Skeletal muscle satellite cell (primary cell): ENCODE data around the gene SFI1.

Source experiments
- H3K27me3 ChIP-seq: 2 replicates; pipeline ENCODE4 v1.7.0; 2013; ENCODE audit warnings: low read length; ENCODE audit not compliant: control insufficient read depth, insufficient read depth
- H3K36me3 ChIP-seq: 2 replicates; pipeline ENCODE4 v1.7.0; 2013; ENCODE audit warnings: mild to moderate bottlenecking, control low read depth, low read length; ENCODE audit not compliant: insufficient read depth
- H3K4me1 ChIP-seq: 2 replicates; pipeline ENCODE4 v1.7.0; 2013; ENCODE audit warnings: low read length; ENCODE audit not compliant: control insufficient read depth, insufficient read depth
- H3K4me2 ChIP-seq: 2 replicates; pipeline ENCODE4 v1.7.0; 2013; ENCODE audit warnings: mild to moderate bottlenecking, low read length
- H3K4me3 ChIP-seq: 2 replicates; pipeline ENCODE4 v1.7.0; 2013; ENCODE audit warnings: low read length
- H3K9ac ChIP-seq: 2 replicates; pipeline ENCODE4 v1.7.0; 2013; ENCODE audit warnings: mild to moderate bottlenecking, low read depth, low read length, moderate library complexity
- H3K9me3 ChIP-seq: replicated peaks from 2 replicates; pipeline ENCODE4 v1.7.0; 2013; ENCODE audit warnings: mild to moderate bottlenecking, control low read depth, low read length

Gene SFI1

DNA sequence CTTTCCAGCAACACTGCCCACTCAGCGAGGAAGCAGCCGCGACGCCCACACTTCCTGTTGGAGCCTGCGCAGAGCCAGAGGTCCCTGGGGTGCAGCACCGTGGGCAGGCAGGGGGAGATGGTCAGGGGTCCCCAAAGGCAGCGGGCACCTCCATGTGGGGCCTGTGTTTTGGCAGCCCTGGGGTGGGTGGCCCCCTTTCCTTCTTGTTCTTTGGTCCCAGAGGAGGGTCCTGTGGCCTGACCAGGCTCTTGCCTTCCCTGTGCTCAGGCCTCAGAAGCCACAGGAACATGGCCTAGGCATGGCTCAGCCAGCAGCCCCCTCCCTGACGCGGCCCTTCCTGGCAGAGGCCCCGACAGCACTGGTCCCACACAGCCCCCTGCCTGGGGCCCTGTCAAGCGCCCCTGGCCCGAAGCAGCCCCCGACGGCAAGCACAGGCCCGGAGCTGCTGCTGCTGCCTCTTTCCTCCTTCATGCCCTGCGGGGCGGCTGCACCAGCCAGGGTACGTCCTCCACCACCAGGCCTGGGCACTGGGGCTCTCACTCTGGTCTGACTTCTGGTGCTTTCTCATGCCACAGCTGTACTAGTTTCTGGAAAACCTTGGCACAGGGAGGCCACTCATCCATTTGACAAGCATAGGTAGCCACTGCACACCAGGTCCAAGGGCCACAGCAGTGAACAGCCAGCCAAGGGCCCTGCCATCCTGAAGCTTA, 118.6 kb downstream of the SFI1 start:
- H3K9me3 ChIP-seq: no peaks in the 10 kb centered on the region
- no peak overlapping the region for H3K4me2 ChIP-seq
- no peak overlapping the region for H3K4me3 ChIP-seq
- no peak overlapping the region for H3K9ac ChIP-seq
- H3K36me3 ChIP-seq: peaks cover 38% of the 10 kb centered on the region
- H3K27me3 ChIP-seq: no peaks in the 10 kb centered on the region
- H3K4me1 ChIP-seq: peaks cover 17% of the 10 kb centered on the region

DNA sequence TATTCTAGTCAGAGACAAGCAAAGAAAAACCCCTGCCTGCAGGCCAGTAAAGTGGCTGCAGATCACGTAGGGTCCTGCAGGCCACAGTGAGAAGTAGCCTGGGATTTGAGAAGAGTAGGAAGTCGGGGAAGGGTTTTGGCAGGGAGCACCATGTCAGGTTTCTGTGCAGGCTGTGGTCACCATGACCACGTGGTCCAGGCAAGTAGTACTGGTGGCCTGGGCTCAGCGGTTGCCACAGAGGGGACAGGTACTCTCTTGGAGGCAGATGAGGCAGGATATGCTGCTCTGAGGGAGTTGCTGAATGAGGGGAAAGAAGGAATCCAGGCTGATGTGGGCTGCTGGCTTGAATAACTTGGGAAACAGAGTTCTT, 119.1 kb downstream of the SFI1 start:
- Histone ChIP-seq H3K27me3 (no peaks in the 10 kb centered on the region), H3K36me3 (peaks cover 44% of the 10 kb centered on the region), H3K9ac (no peak overlapping the region), H3K9me3 (no peaks in the 10 kb centered on the region), H3K4me2 (no peak overlapping the region), H3K4me3 (no peak overlapping the region), H3K4me1 (peaks cover 17% of the 10 kb centered on the region)

DNA sequence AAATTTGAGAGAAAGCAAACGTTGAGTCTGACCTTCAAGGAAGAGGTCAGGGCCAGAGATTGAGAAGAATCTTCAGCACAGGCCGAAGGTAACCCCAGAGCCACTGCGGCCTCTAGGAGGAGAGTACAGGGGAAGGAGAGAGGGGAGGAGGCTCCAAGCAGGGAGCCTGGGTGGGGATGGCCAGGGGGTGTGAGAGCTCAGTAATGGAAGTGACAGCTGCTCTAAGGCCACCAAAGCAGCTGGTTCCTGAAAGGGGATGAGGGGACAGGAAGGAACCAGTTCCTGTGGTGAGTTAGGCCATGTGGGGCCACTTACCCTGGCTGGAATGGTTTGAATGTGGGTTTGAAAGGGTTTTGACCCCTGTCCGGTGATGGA, 119.6 kb downstream of the SFI1 start:
- no peak overlapping the region for H3K4me3 ChIP-seq
- no peaks in the 10 kb centered on the region for H3K9me3 ChIP-seq
- no peak overlapping the region for H3K9ac ChIP-seq
- H3K36me3 ChIP-seq: peaks cover 48% of the 10 kb centered on the region
- no peak overlapping the region for H3K4me2 ChIP-seq
- H3K27me3 ChIP-seq: no peaks in the 10 kb centered on the region
- peaks cover 17% of the 10 kb centered on the region for H3K4me1 ChIP-seq

DNA sequence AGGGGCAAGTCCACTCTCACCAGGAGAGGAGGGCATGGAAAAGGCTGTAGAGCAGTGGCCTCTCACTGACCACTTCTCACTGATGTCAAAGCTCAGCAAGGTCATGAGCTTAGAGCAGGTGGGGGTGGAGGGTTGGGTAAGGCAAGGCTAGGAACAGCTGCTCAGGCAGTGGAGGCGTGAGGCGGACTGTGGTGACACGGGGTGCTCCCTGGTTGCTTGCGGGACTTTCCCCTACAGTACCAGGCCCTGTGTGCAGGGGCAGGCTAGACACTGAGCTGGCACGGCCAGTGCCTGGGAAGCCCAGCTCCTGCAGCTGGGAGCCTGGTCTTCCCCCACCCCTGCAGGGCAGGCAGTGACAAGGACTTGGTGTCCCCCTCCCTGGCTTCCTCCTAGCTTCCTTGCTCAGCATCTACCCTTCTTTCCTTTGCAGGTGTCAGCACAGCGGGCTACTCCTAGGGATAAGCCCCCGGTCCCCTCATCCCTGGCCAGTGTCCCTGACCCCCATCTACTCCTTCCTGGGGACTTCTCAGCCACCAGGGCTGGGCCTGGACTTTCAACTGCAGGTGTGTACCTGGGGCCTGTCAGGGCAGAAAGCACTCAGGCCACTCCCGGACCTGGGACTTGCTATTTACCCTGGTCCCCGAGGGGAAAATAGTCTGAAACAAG, 120.1 kb downstream of the SFI1 start:
- no peaks in the 10 kb centered on the region for H3K9me3 ChIP-seq
- no peak overlapping the region for H3K9ac ChIP-seq
- H3K36me3 ChIP-seq: peaks cover 48% of the 10 kb centered on the region

DNA sequence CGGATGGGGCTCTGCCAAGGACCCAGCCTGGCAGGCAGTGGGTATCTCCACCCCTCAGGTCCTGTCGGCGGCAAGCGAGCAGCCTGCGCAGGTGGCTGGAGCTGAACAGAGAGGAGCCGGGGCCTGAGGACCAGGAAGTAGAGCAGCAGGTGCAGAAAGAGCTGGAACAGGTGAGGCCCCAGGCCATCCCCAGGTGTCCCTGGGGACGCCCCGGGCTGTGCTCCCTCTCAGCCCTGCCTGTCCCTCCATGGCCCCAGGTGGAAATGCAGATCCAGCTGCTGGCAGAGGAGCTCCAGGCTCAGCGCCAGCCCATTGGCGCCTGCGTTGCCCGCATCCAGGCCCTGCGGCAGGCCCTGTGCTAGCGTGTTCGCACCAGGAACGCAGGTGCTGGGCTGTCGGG, 121.7 kb downstream of the SFI1 start:
- H3K9me3 ChIP-seq: no peaks in the 10 kb centered on the region
- peaks cover 17% of the 10 kb centered on the region for H3K4me1 ChIP-seq
- no peaks in the 10 kb centered on the region for H3K27me3 ChIP-seq
- no peak overlapping the region for H3K4me2 ChIP-seq
- H3K9ac ChIP-seq: no peak overlapping the region
- H3K36me3 ChIP-seq: peaks cover 63% of the 10 kb centered on the region
- no peak overlapping the region for H3K4me3 ChIP-seq

More for the DNA sequence above, 120.1 kb downstream of the SFI1 start:
- no peak overlapping the region for H3K4me2 ChIP-seq
- H3K27me3 ChIP-seq: no peaks in the 10 kb centered on the region
- peaks cover 17% of the 10 kb centered on the region for H3K4me1 ChIP-seq
- H3K4me3 ChIP-seq: no peak overlapping the region

DNA sequence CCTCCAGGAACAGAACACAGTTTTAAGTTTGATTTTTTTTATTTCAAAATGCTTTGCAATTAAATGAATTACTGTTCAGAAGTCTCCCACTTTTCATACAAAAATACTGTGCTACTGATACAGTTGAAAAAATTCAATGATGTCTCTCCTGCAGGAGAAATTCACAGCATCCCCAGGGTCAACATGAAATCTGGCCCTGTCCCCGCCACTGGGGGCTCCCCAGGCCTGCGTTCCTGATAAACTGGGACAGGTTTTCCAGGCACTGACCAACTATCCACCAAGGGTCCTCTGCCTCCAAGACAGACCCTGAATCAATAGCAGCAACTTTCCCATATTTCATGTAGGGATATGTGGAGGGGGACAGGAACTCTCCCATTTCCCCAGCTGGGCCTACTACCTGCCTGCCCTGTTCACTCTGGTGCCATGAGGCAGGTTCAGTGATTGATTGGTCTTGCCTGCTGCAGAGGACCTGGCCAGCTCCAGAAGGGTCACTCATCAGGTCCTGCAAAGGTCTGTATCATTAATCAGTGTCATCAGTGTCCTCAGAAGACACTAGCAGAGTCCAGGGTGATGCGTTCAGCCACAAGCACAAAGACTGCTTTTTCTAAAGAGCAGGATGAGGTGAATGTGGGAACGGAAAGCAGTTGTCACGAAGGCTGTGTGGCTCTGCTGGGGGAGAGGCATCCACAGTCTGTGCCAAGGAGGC, 122.3 kb downstream of the SFI1 start:
- Histone ChIP-seq H3K36me3 (peaks cover 68% of the 10 kb centered on the region), H3K9ac (no peak overlapping the region), H3K4me3 (no peak overlapping the region), H3K9me3 (no peaks in the 10 kb centered on the region), H3K4me2 (no peak overlapping the region), H3K4me1 (peaks cover 17% of the 10 kb centered on the region), H3K27me3 (no peaks in the 10 kb centered on the region)

DNA sequence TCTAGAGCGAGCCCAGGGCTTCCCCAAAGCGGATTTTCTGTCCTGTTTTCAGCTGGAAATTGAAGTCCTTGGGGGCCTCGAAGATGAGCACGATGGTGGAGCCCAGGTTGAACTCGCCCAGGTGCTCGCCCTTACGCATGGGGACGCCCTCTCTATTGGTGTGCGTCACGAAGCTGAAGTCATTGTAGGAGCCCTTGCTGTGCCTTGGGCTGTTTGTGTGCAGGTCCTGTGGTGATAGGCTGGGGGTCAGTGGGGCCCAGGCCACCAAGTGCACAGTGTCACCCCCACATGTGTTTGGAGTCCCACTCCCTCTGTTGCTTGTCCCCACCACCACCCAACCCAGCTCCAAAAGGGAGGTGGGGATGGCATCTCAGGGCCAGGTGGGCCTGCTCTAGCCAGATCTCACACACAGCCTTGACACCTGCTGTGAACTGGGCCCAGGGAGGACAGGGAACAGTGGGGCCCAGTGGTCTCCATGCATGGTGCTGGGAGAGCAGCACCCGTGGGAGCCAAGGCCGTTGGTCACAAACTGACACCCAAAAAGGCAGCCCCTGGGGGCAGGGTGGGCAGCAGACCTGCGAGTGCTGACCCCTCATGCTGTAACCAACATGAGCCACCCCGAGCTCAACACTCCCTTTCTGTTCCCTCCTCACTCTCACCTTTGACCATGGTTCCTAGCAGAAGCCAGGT, 123.4 kb downstream of the SFI1 start:
- Histone ChIP-seq H3K9ac (no peak overlapping the region), H3K9me3 (no peaks in the 10 kb centered on the region), H3K27me3 (no peaks in the 10 kb centered on the region), H3K4me2 (no peak overlapping the region), H3K4me1 (peaks cover 14% of the 10 kb centered on the region), H3K4me3 (no peak overlapping the region), H3K36me3 (peaks cover 80% of the 10 kb centered on the region)

DNA sequence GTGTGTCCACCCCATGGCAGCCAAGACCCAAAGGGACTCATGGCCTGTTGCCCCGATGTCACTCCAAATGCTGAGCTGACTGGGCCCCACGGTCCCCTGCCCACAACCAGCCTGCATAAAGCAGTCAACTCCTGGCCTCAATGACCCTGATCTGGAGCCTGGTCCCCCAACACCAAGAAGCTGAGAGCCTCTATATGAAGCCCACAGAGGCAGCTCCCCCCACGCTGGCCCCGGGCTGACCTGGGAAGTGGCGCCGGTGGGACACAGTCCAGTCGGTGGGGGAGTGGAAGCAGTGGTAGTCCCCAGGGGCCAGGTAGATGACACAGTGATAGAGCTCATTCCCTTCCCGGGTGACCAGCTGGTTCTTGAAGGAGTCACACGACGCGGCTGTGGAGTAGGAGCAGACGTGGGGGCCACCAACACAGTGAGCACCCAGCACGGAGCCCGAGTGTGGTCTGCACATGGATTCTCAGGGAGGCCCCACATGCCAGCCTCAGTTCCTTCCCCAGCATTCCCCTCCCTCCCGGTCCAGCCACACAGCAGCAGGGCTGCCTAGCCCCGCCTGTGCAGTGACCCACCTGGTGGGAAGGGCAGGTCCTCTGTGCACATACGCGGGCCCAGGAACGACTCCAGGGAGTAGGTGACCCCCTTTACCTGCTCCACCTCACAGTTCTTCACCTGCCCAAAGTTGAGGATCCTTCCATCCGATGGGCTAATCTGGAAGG, 124.6 kb downstream of the SFI1 start:
- Histone ChIP-seq H3K4me2 (no peak overlapping the region), H3K4me1 (peaks cover 10% of the 10 kb centered on the region), H3K27me3 (no peaks in the 10 kb centered on the region), H3K9ac (no peak overlapping the region), H3K9me3 (no peaks in the 10 kb centered on the region), H3K4me3 (no peak overlapping the region), H3K36me3 (peaks cover 91% of the 10 kb centered on the region)

DNA sequence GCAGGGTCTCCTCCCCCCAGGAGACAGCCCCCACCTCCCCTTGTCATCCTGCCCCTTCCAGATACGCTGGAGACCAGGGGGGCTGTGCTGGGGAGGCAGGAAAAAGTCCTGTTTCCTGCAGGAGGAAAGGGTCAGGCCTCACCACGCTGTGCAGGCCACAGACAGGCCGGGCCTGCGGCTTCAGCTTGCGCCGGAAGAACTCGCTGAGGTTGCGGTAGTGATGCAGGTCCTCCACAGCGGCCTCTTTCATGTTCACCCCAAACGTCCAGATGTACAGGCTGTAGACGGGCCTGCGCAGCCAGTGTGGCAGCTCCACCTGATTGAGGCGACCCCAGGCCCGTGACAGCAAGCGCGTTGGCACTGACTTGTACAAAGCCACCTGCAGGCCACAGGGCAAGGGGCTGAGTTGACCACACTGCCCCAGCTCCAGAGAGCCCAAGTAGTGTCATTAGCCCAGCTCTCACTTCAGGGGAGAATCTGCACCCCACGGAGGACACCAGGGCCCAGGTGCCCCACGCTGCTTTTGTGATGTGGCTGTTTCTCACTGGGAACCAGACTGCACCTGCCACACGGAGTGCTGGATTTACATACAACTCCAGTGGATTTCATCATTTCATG, 125.3 kb downstream of the SFI1 start:
- H3K36me3 ChIP-seq: peaks cover 91% of the 10 kb centered on the region
- H3K4me2 ChIP-seq: no peak overlapping the region
- H3K27me3 ChIP-seq: no peaks in the 10 kb centered on the region
- H3K9me3 ChIP-seq: no peaks in the 10 kb centered on the region
- no peak overlapping the region for H3K9ac ChIP-seq
- H3K4me1 ChIP-seq: peaks cover 5% of the 10 kb centered on the region
- no peak overlapping the region for H3K4me3 ChIP-seq

DNA sequence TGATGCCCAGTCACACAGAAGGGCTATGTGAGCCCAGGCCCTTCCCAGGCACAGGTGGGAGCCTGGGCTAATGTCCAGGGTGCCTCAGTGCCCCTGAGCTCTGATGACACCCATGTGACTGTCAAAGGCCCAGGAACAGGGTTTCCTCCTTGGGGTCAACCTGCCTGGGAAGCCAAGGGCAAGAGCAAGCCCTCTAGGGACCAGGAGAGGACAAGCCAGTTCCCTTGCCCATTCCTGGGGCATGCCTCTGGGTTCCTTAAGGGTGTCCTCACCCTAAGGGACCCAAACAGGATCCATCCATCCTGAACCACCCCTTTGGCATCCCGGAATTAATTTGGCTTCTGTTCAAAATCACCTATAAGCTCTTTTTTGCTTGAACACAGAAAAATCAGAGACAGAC, 126.6 kb downstream of the SFI1 start:
- Histone ChIP-seq H3K36me3 (peaks cover 88% of the 10 kb centered on the region), H3K4me3 (no peak overlapping the region), H3K4me1 (peaks cover 14% of the 10 kb centered on the region), H3K9me3 (no peaks in the 10 kb centered on the region), H3K27me3 (no peaks in the 10 kb centered on the region), H3K4me2 (no peak overlapping the region), H3K9ac (no peak overlapping the region)
